Immature natural killer cell (primary cell): ENCODE results near the gene RPL37A. TPM values are rescaled to one million over a fixed set of nuclear protein-coding genes. Genes with fewer than 3 reads are reported as not detected.

Experiments
- DNase-seq, 3 donors: peaks; one replicate each; pipeline ENCODE4 v3.0.0; 2022; ENCODE audit warnings: mixed read lengths in 1 of 3
- H3K27ac Mint-ChIP-seq, 6 donors: one replicate each; pipeline ENCODE4 v1.8.0; 2020; ENCODE audit warnings: mixed read lengths in 6 of 6, mild to moderate bottlenecking in 5 of 6, inconsistent platforms in 4 of 6, moderate library complexity in 3 of 6
- H3K27me3 Mint-ChIP-seq, 3 donors: one replicate each; pipeline ENCODE4 v1.8.0; 2020 to 2021; ENCODE audit warnings: low read depth in 3 of 3, mild to moderate bottlenecking in 3 of 3, mixed read lengths in 3 of 3, moderate library complexity in 3 of 3, inconsistent platforms in 1 of 3
- H3K36me3 Mint-ChIP-seq, 3 donors: one replicate each; pipeline ENCODE4 v1.8.0; 2020; ENCODE audit warnings: mixed read lengths in 3 of 3, inconsistent platforms in 2 of 3, mild to moderate bottlenecking in 2 of 3
- H3K4me1 Mint-ChIP-seq, 2 donors: one replicate each; pipeline ENCODE4 v1.8.0; 2020; ENCODE audit warnings: inconsistent platforms in 2 of 2, mild to moderate bottlenecking in 2 of 2, mixed read lengths in 2 of 2, moderate library complexity in 1 of 2
- H3K4me3 Mint-ChIP-seq, 5 donors: one replicate each; pipeline ENCODE4 v1.8.0; 2020; ENCODE audit warnings: mild to moderate bottlenecking in 5 of 5, mixed read lengths in 5 of 5, inconsistent platforms in 3 of 5, moderate library complexity in 3 of 5
- H3K9me3 Mint-ChIP-seq, 6 donors: one replicate each; pipeline ENCODE4 v1.8.0; 2020; ENCODE audit warnings: mild to moderate bottlenecking in 6 of 6, mixed read lengths in 6 of 6, inconsistent platforms in 4 of 6, moderate library complexity in 3 of 6
- polyA plus RNA-seq, 3 donors: library from polyadenylated mRNA; unstranded; fragments of 300-500 nt; fragmentation: Illumina TruSeq; gene quantifications; one replicate each; pipeline ENCODE4 v1.2.3, GENCODE V29; 2021

The RPL37A gene
- polyA plus RNA-seq, result 1,000 to 10,000 TPM in 2 of 3 donors, 100 to 1,000 TPM in 1; 866 to 2,929 (median 2,010) TPM

DNA sequence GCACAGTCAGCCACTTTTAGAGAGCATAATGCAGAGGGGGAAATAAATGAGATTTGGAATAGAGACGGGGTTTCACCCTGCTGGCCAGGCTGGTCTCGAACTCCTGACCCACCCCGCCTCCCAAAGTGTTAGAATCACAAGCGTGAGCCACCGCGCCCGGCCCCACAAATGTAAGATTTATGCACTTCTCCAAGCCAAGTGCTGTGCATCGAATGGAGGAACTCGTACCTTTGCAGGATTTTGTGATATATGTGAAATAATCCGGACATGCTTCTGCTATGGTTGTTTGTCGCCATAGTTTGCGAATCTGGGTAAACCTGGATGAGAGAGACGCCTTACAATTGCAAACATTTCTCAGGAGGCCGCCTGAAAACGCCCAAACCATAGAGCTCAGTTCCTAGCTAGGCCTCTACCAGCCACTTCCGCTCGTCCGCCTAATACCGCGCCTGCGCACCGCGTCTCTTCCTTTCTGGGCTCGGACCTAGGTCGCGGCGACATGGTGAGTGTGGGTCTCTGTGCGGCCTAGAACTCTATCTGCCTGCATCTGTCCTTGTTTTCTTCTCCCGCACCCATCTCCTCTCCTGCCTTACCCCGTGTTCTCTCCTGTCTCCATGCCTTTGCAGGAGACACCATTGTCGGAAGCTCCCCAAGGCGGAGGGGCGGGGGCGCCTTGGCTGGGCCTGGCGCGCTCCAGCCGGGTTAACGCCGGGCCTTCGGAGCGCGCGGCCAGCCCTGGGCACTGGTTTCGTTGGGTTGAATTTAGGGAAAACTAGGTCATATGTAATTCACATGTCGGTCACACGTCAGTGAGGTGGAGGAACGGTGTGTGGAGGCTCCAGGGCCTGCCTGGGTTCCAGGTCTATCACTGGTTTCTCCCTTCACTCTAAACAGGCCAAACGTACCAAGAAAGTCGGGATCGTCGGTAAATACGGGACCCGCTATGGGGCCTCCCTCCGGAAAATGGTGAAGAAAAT lies at the start of gene RPL37A:
RPL37A (plus strand) TSS at position 466 of the 974 bp plus-strand sequence; CDS start at position 497, 31 bp downstream.
- peak within 1 kb of the TSS; percentile 94 to 99 (median 99) for H3K4me3 Mint-ChIP-seq
- H3K27ac Mint-ChIP-seq, result peak within 1 kb of the TSS; percentile 93 to 96 (median 95)
- H3K9me3 Mint-ChIP-seq, result no peaks in the 10 kb centered on the region
- H3K4me1 Mint-ChIP-seq, result peaks cover 45 to 55% of the 10 kb centered on the region in 2 donors
- DNase-seq, result peak; percentile 87 to 91 (median 90)
- H3K36me3 Mint-ChIP-seq, result peaks cover 7 to 33% (median 32%) of the 10 kb centered on the region in 3 donors
- H3K27me3 Mint-ChIP-seq, result peaks cover 3 to 6% (median 5%) of the 10 kb centered on the region in 3 donors

GRCh38 chr2:216450346-216450745 lies 48.3 kb upstream of the RPL37A start:
- H3K36me3 Mint-ChIP-seq, result peaks cover 62 to 88% (median 73%) of the 10 kb centered on the region in 3 donors

DNA sequence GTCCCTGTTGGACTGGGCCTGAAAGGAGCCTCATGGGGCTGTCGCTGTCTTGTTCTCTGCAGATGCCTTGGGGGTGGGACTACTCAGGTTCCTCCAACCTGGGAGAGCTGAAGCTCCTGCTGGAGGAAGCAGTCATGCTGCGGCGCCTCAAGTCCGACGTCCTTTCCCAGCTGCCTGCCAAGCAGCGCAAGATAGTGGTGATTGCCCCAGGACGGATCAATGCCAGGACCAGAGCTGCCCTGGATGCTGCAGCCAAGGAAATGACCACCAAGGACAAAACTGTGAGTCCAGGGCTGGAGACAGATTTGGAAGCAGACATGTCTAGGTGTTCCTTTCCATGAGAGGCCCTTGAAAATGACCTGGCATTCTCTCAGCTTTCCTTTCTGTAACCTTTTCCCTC lies 47.9 kb upstream of the RPL37A start:
- Mint-ChIP-seq H3K27ac (no peak overlapping the region), H3K36me3 (peaks cover 62 to 88% (median 73%) of the 10 kb centered on the region in 3 donors), H3K4me3 (no peak overlapping the region), H3K4me1 (no peaks in the 10 kb centered on the region), H3K27me3 (peaks cover 0 to 5% (median 0%) of the 10 kb centered on the region in 3 donors), H3K9me3 (no peaks in the 10 kb centered on the region)
- DNase-seq, result no peak

More at GRCh38 chr2:216450346-216450745, 48.3 kb upstream of the RPL37A start:
- Mint-ChIP-seq H3K27me3 (peaks cover 0 to 5% (median 0%) of the 10 kb centered on the region in 3 donors), H3K4me3 (no peak overlapping the region), H3K27ac (no peak overlapping the region), H3K4me1 (no peaks in the 10 kb centered on the region), H3K9me3 (no peaks in the 10 kb centered on the region)
- DNase-seq, result no peak

GRCh38 chr2:216453955-216454614 lies 44.6 kb upstream of the RPL37A start:
- Mint-ChIP-seq H3K27me3 (peaks cover 0 to 6% (median 0%) of the 10 kb centered on the region in 3 donors), H3K27ac (no peak overlapping the region), H3K9me3 (no peaks in the 10 kb centered on the region), H3K4me1 (peaks cover 0 to 1% of the 10 kb centered on the region in 2 donors), H3K4me3 (no peak overlapping the region), H3K36me3 (peaks cover 38 to 63% (median 60%) of the 10 kb centered on the region in 3 donors)
- no peak for DNase-seq

DNA sequence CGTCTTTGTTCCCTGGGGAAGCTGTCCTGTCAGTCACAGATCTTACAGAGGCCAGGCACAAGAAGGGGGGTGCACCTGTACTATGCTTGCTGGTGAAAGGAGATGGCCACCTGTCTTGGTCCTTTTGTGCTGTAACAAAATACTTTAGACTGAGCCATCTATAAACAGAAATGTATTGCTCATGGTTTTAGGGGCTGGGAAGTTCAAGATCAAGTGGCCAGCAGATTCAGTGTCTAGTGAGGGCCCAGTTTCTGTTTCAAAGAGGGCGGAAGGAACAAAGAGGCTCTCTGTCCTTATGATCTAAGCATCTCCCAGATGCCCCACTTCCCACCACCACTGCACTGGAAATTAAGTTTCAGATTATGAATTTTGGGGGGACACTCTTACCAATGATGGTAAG lies 35.5 kb upstream of the RPL37A start:
- H3K27me3 Mint-ChIP-seq, result no peaks in the 10 kb centered on the region
- no peak overlapping the region for H3K4me3 Mint-ChIP-seq
- H3K27ac Mint-ChIP-seq, result peak overlapping the region in 2 of 6 donors; percentile 12 to 35
- no peaks in the 10 kb centered on the region for H3K9me3 Mint-ChIP-seq
- no peak for DNase-seq
- H3K36me3 Mint-ChIP-seq, result peaks cover 15 to 33% (median 18%) of the 10 kb centered on the region in 3 donors
- H3K4me1 Mint-ChIP-seq, result peaks cover 0 to 3% of the 10 kb centered on the region in 2 donors

DNA sequence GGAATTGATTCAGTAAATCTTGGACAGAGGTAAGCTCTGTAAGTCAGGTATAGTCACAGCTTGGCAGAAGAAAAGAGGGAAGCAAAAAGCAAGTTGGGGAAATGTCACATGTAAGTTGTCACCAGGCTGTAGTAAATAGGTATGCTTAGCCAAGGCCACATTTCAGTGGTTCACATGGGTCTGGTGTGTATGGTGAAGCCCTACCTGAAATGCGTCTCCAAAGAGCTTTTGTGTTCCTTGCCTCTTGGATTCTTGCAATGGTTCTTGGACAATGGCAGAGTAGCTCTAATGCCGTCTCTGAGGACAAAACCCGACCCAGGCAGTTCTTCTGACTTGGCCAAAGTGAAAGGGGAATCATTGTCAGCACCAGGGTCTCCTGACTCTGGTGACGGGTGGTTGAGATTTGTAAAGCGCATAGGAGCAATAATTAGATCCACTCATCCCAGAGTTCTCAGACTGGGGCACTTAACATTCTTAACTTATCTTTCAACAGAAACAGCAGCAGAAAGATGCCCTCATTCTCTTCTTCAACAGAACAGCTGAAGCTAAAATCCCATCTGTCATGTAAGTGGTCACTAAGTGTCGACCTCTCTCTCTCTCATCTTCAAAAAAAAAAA lies 34.4 kb upstream of the RPL37A start:
- H3K27me3 Mint-ChIP-seq, result no peaks in the 10 kb centered on the region

DNA sequence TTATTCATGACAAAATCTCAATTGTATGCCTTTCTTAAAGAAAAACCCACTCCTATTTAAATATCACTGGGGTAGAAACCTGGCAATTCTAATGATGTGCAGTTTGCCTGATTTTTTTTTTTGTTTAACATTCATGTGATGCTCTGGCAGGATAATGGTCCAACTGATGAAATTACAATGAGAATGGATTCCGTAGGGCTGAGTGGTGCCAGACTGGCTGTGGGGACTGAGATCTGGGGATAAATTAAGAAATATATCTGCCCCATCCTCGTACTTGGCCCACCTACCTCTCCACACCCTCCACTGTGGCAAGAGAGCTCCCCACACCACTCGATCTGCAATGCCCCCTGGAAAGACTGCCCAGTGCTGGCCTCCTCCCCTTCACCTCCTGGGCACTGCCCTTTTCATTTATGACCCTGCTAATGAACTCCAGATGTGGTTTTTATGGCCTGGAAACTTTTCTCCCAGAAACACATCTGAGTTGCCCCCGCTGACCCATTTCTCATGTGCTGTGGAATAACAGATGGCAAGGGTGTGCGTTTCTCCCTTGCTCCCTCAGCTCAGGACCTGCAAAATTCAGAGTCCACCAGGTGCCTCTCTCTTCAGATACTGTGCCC lies 33.0 kb upstream of the RPL37A start:
- H3K4me1 Mint-ChIP-seq, result no peaks in the 10 kb centered on the region
- peak overlapping the region in 1 of 6 donors; percentile 30 for H3K27ac Mint-ChIP-seq
- H3K27me3 Mint-ChIP-seq, result no peaks in the 10 kb centered on the region
- peaks cover 26 to 41% (median 27%) of the 10 kb centered on the region in 3 donors for H3K36me3 Mint-ChIP-seq
- H3K4me3 Mint-ChIP-seq, result no peak overlapping the region
- H3K9me3 Mint-ChIP-seq, result no peaks in the 10 kb centered on the region
- DNase-seq, result no peak

More for the DNA sequence above, 34.4 kb upstream of the RPL37A start:
- Mint-ChIP-seq H3K4me1 (peaks cover 0 to 2% of the 10 kb centered on the region in 2 donors), H3K27ac (peak overlapping the region in 3 of 6 donors; percentile 22 to 71 (median 29)), H3K36me3 (peaks cover 18 to 36% (median 22%) of the 10 kb centered on the region in 3 donors), H3K9me3 (no peaks in the 10 kb centered on the region), H3K4me3 (no peak overlapping the region)
- no peak for DNase-seq

- no peaks in the 10 kb centered on the region for H3K27me3 Mint-ChIP-seq
- no peaks in the 10 kb centered on the region for H3K9me3 Mint-ChIP-seq
- peak overlapping the region in 1 of 6 donors; percentile 4 for H3K27ac Mint-ChIP-seq
- H3K4me3 Mint-ChIP-seq, result no peak overlapping the region
- DNase-seq, result no peak
- no peaks in the 10 kb centered on the region for H3K4me1 Mint-ChIP-seq
- peaks cover 26 to 44% (median 30%) of the 10 kb centered on the region in 3 donors for H3K36me3 Mint-ChIP-seq
Measured at GRCh38 chr2:216467845-216468244, 30.8 kb upstream of the RPL37A start.

GRCh38 chr2:216469661-216470060 lies 29.0 kb upstream of the RPL37A start:
- Mint-ChIP-seq H3K4me1 (peaks cover 0 to 1% of the 10 kb centered on the region in 2 donors), H3K27me3 (no peaks in the 10 kb centered on the region), H3K4me3 (no peak overlapping the region), H3K27ac (no peak overlapping the region), H3K9me3 (no peaks in the 10 kb centered on the region), H3K36me3 (peaks cover 21 to 31% (median 26%) of the 10 kb centered on the region in 3 donors)
- DNase-seq, result no peak

DNA sequence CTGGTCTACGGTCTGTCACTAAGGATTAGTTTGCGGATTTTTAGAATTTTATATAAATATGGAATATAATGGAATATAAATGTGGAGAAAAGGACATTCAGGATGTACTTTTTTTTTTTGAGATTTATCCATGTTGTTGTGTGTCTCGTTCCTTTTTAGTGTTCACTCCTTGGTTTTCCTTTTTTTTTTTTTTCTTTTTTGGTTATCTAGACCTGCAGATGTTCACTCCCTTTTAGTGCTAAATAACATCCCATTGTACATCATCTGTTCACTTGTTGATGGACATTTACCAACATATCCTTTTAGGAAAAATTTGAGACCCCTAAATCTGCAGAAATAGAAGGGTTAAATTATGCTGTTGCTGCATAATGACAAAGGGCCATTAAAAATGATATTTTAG lies 25.5 kb upstream of the RPL37A start:
- DNase-seq, result no peak
- no peak overlapping the region for H3K27ac Mint-ChIP-seq
- H3K4me1 Mint-ChIP-seq, result peaks cover 8 to 12% of the 10 kb centered on the region in 2 donors
- H3K9me3 Mint-ChIP-seq, result no peaks in the 10 kb centered on the region
- H3K4me3 Mint-ChIP-seq, result no peak overlapping the region
- no peaks in the 10 kb centered on the region for H3K27me3 Mint-ChIP-seq
- peaks cover 11 to 26% (median 23%) of the 10 kb centered on the region in 3 donors for H3K36me3 Mint-ChIP-seq

DNA sequence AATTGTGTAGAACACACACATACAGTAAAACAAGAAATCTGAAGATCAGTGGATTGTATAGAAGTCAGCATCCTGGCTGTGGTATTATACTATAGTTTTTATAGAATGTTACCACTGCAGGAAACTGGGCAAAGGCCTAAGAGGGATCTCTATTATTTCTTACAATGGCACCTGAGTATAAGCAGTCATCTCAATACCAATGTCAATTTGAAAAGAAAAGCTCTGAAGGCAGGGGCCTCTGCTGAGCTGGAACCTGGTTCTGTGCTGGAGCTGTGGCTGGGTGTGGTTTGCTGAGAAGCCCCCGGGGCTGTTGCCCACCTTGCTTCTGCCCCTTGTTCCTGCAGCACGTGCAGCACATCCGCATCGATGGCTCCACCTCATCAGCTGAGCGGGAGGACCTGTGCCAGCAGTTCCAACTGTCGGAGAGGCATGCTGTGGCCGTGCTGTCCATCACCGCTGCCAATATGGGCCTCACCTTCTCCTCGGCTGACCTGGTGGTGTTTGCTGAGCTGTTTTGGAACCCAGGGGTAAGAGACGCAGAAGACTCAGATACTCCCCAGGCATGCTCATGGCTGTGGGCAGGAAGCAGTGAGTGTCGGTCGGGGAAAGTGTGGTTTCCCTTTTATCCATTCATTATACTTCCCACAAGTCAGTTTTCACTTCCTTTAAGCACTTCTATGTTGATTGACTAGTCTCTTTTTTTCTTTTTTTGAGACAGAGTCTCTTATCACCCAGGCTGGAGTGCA lies 23.5 kb upstream of the RPL37A start:
- Mint-ChIP-seq H3K4me1 (peaks cover 8 to 12% of the 10 kb centered on the region in 2 donors), H3K27me3 (no peaks in the 10 kb centered on the region), H3K36me3 (peaks cover 9 to 26% (median 17%) of the 10 kb centered on the region in 3 donors), H3K4me3 (peak overlapping the region in 3 of 5 donors; percentile 14 to 47 (median 35)), H3K9me3 (no peaks in the 10 kb centered on the region), H3K27ac (peak overlapping the region in 3 of 6 donors; percentile 24 to 49 (median 48))
- no peak for DNase-seq

- Mint-ChIP-seq H3K9me3 (no peaks in the 10 kb centered on the region), H3K27ac (peak overlapping the region in 1 of 6 donors; percentile 48), H3K27me3 (no peaks in the 10 kb centered on the region), H3K36me3 (peaks cover 13 to 32% (median 22%) of the 10 kb centered on the region in 3 donors), H3K4me3 (peak overlapping the region in 1 of 5 donors; percentile 47), H3K4me1 (peaks cover 8 to 12% of the 10 kb centered on the region in 2 donors)
- no peak for DNase-seq
Measured at GRCh38 chr2:216475767-216476166, 22.9 kb upstream of the RPL37A start.
